H9 (cell line): ENCODE measurements around the gene GFPT1. TPM values are rescaled to one million over a fixed set of nuclear protein-coding genes. Genes with fewer than 3 reads are reported as not detected.

ENCODE experiments used
- DNase-seq: peaks from one replicate; pipeline ENCODE4 v3.0.0-alpha.2; 2017
- H2AFZ ChIP-seq: one replicate; pipeline ENCODE4 v1.6.1; 2013; ENCODE audit warnings: mild to moderate bottlenecking, low read length, control low read depth, moderate library complexity
- H2AK5ac ChIP-seq: 2 replicates; pipeline ENCODE4 v1.6.1; 2013; ENCODE audit warnings: low read length, control low read depth, mixed read lengths; ENCODE audit not compliant: insufficient read length
- H2BK120ac ChIP-seq: one replicate; pipeline ENCODE4 v1.6.1; 2013; ENCODE audit warnings: low read depth, mild to moderate bottlenecking, low read length, control low read depth, inconsistent platforms; ENCODE audit not compliant: poor library complexity, severe bottlenecking
- H2BK12ac ChIP-seq: 2 replicates; pipeline ENCODE4 v1.6.1; 2013; ENCODE audit warnings: low read length, control low read depth, mixed read lengths, low read depth; ENCODE audit not compliant: insufficient read length
- H2BK15ac ChIP-seq: 2 replicates; pipeline ENCODE4 v1.6.1; 2013; ENCODE audit warnings: low read depth, low read length, control low read depth
- H2BK20ac ChIP-seq: one replicate; pipeline ENCODE4 v1.6.1; 2013; ENCODE audit warnings: low read depth, mild to moderate bottlenecking, low read length, control low read depth, inconsistent platforms; ENCODE audit not compliant: poor library complexity, severe bottlenecking
- H2BK5ac ChIP-seq: 2 replicates; pipeline ENCODE4 v1.6.1; 2013; ENCODE audit warnings: low read length, control low read depth, mixed read lengths; ENCODE audit not compliant: insufficient read length
- H3K14ac ChIP-seq: 2 replicates; pipeline ENCODE4 v1.6.1; 2013; ENCODE audit warnings: low read length, control low read depth; ENCODE audit not compliant: insufficient read depth
- H3K18ac ChIP-seq: 2 replicates; pipeline ENCODE4 v1.6.1; 2013; ENCODE audit warnings: low read depth, mild to moderate bottlenecking, mixed read lengths, low read length, control low read depth; ENCODE audit not compliant: insufficient read length
- H3K23ac ChIP-seq: 2 replicates; pipeline ENCODE4 v1.6.1; 2013; ENCODE audit warnings: low read length, control low read depth, mixed read lengths, low read depth; ENCODE audit not compliant: insufficient read length
- H3K23me2 ChIP-seq: 2 replicates; pipeline ENCODE4 v1.6.1; 2013; ENCODE audit warnings: low read depth, mild to moderate bottlenecking, mixed read lengths, low read length, control low read depth; ENCODE audit not compliant: insufficient read length, poor library complexity, severe bottlenecking
- H3K27ac ChIP-seq: 2 replicates; pipeline ENCODE4 v1.5.1; 2013; ENCODE audit warnings: low read length, control low read depth, mixed read lengths, low read depth; ENCODE audit not compliant: insufficient read length
- H3K27me3 ChIP-seq: 2 replicates; pipeline ENCODE4 v1.6.1; 2013; ENCODE audit warnings: low read length, control low read depth, inconsistent platforms; ENCODE audit not compliant: insufficient read depth
- H3K4ac ChIP-seq: 2 replicates; pipeline ENCODE4 v1.6.1; 2013; ENCODE audit warnings: low read depth, mild to moderate bottlenecking, control low read depth, inconsistent platforms, low read length, moderate library complexity
- H3K4me1 ChIP-seq: 2 replicates; pipeline ENCODE4 v1.6.1; 2013; ENCODE audit warnings: low read length, control low read depth, inconsistent platforms; ENCODE audit not compliant: insufficient read depth
- H3K4me2 ChIP-seq: 2 replicates; pipeline ENCODE4 v1.6.1; 2013; ENCODE audit warnings: low read length, control low read depth, mixed read lengths; ENCODE audit not compliant: insufficient read length, insufficient read depth
- H3K56ac ChIP-seq: 2 replicates; pipeline ENCODE4 v1.6.1; 2013; ENCODE audit warnings: low read depth, mild to moderate bottlenecking, mixed read lengths, low read length, control low read depth; ENCODE audit not compliant: insufficient read length
- H3K79me1 ChIP-seq: 2 replicates; pipeline ENCODE4 v1.6.1; 2013; ENCODE audit warnings: low read depth, mild to moderate bottlenecking, moderate library complexity, low read length, control low read depth, inconsistent platforms; ENCODE audit not compliant: insufficient read depth, poor library complexity, severe bottlenecking
- H3K79me2 ChIP-seq: 2 replicates; pipeline ENCODE4 v1.6.1; 2013; ENCODE audit warnings: low read length, control low read depth, inconsistent platforms; ENCODE audit not compliant: insufficient read depth
- H3K9ac ChIP-seq: 2 replicates; pipeline ENCODE4 v1.6.1; 2013; ENCODE audit warnings: low read length, control low read depth, mixed read lengths; ENCODE audit not compliant: insufficient read length; ENCODE audit errors: extremely low read depth
- H3K9me3 ChIP-seq: one replicate; pipeline ENCODE4 v1.6.1; 2013; ENCODE audit warnings: low read depth, low read length, inconsistent platforms; ENCODE audit not compliant: control insufficient read depth
- H3T11ph ChIP-seq: one replicate; pipeline ENCODE4 v1.6.1; 2013; ENCODE audit warnings: mild to moderate bottlenecking, low read length, control low read depth, inconsistent platforms
- H4K20me1 ChIP-seq: one replicate; pipeline ENCODE4 v1.6.1; 2013; ENCODE audit not compliant: control insufficient read depth, insufficient read length, insufficient read depth
- H4K5ac ChIP-seq: 2 replicates; pipeline ENCODE4 v1.6.1; 2013; ENCODE audit warnings: low read depth, mild to moderate bottlenecking, mixed read lengths, low read length, control low read depth; ENCODE audit not compliant: insufficient read length
- H4K8ac ChIP-seq: replicated peaks from 2 replicates; pipeline ENCODE4 v1.6.1; 2013; ENCODE audit warnings: low read length, control low read depth, mixed read lengths, low read depth; ENCODE audit not compliant: insufficient read length
- H4K91ac ChIP-seq: 2 replicates; pipeline ENCODE4 v1.6.1; 2013; ENCODE audit warnings: low read depth, mild to moderate bottlenecking, moderate library complexity, mixed read lengths, low read length, control low read depth; ENCODE audit not compliant: insufficient read length
- H3K27ac Mint-ChIP-seq, 3 experiments: 2 replicates in 2 of 3; 3 replicates in 1 of 3; pipeline ENCODE4 v1.8.0; 2020 to 2021; ENCODE audit warnings: mixed read lengths in 3 of 3, mild to moderate bottlenecking in 1 of 3, moderate library complexity in 1 of 3
- H3K27me3 Mint-ChIP-seq: 2 replicates; pipeline ENCODE4 v1.8.0; 2021; ENCODE audit warnings: low read depth, mild to moderate bottlenecking, moderate library complexity, mixed read lengths
- H3K36me3 Mint-ChIP-seq, 3 experiments: 2 replicates in 2 of 3; 3 replicates in 1 of 3; pipeline ENCODE4 v1.8.0; 2020 to 2021; ENCODE audit warnings: low read depth in 3 of 3, mixed read lengths in 3 of 3; ENCODE audit not compliant: insufficient read depth in 1 of 3
- H3K4me1 Mint-ChIP-seq, 2 experiments: 2 replicates each; pipeline ENCODE4 v1.8.0; 2020; ENCODE audit warnings: mixed read lengths in 2 of 2
- H3K4me3 Mint-ChIP-seq, 2 experiments: 2 replicates in 1 of 2; 3 replicates in 1 of 2; pipeline ENCODE4 v1.8.0; 2020 to 2021; ENCODE audit warnings: mild to moderate bottlenecking in 2 of 2, mixed read lengths in 2 of 2, moderate library complexity in 1 of 2
- H3K9me3 Mint-ChIP-seq, 2 experiments: 2 replicates in 1 of 2; 3 replicates in 1 of 2; pipeline ENCODE4 v1.8.0; 2020; ENCODE audit warnings: mild to moderate bottlenecking in 2 of 2, mixed read lengths in 2 of 2, moderate library complexity in 1 of 2
- CTCF ChIP-seq: fragments of 200-600 bp; sonication (generic); conservative IDR thresholded peaks from 3 replicates; pipeline ENCODE4 v1.8.0; 2021; ENCODE audit warnings: antibody characterized with exemption, mild to moderate bottlenecking
- total RNA-seq: library from RNA; stranded (reverse); gene quantifications from 2 replicates; pipeline ENCODE4 v1.2.1, GENCODE V29; 2021

The GFPT1 gene
- total RNA-seq, 1 experiment from 2014 or later: 84.4 TPM

GRCh38 chr2:69316550-69316949 lies 70.5 kb downstream of the GFPT1 start:
- Histone ChIP-seq H3K4me1 (no peaks in the 10 kb centered on the region), H3K9me3 (no peaks in the 10 kb centered on the region), H3K4me2 (no peak overlapping the region), H3K9ac (no peak overlapping the region), H3K79me1 (no peaks in the 10 kb centered on the region), H3K56ac (no peak overlapping the region), H4K8ac (no peak overlapping the region), H3K79me2 (no peaks in the 10 kb centered on the region), H2AK5ac (no peak overlapping the region), H4K20me1 (no peaks in the 10 kb centered on the region), H2BK20ac (no peak overlapping the region), H3K27me3 (no peaks in the 10 kb centered on the region), H3K27ac (no peak overlapping the region), H3K18ac (no peak overlapping the region), H3K23me2 (no peaks in the 10 kb centered on the region), H4K91ac (no peak overlapping the region), H2AFZ (no peak overlapping the region), H2BK5ac (no peak overlapping the region), H2BK12ac (no peak overlapping the region), H3K23ac (no peak overlapping the region), H3K14ac (no peak overlapping the region), H3T11ph (no peak overlapping the region), H2BK15ac (no peak overlapping the region), H2BK120ac (no peak overlapping the region), H4K5ac (no peak overlapping the region), H3K4ac (no peak overlapping the region)
- Mint-ChIP-seq H3K4me1 (no peaks in the 10 kb centered on the region), H3K27me3 (no peaks in the 10 kb centered on the region), H3K9me3 (peaks cover 10 to 18% of the 10 kb centered on the region in 2 experiments), H3K4me3 (no peak overlapping the region), H3K27ac (no peak overlapping the region), H3K36me3 (peaks cover 16 to 54% (median 38%) of the 10 kb centered on the region in 3 experiments)
- no peak for TF ChIP-seq CTCF
- no peak for DNase-seq
